22Rv1 (cell line): Measurements from ENCODE around the gene TRAK1.
A peak's percentile ranks its signal among the peaks of the same experiment; 100 is the strongest.

ENCODE experiments used
- ZFX ChIP-seq: fragments of 450-650 bp; IDR thresholded peaks from 2 replicates; pipeline ENCODE4 v1.6.1; 2017; ENCODE audit warnings: antibody characterized with exemption, borderline replicate concordance
- TF ChIP-seq, protein P1 (sequence below): fragments of 450-650 bp; IDR thresholded peaks from 2 replicates; pipeline ENCODE4 v1.5.1; 2017; ENCODE audit warnings: mild to moderate bottlenecking

DNA sequence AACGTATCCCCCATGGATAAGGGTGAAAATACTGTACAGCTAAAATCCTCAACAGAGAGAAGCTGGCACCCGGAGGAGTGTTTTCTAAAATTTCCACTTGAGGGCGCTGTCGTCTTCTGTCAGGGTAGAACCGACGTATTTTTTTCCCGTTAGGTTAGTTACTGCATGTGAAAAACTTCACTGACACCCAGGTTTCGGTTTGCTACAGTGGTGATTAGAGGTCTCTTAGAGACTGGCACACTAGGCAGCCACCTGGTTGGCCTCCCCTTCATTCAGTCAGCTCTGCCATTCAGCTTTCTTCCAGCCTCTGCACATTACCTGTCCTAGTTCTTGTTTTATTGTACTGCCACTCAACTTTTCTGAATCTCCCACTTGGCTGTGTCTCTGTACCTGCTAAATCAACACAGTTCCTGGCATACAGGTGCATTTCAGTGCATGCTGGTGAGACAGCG, 156.4 kb downstream of the TRAK1 start:
- TF ChIP-seq, protein P1, sequence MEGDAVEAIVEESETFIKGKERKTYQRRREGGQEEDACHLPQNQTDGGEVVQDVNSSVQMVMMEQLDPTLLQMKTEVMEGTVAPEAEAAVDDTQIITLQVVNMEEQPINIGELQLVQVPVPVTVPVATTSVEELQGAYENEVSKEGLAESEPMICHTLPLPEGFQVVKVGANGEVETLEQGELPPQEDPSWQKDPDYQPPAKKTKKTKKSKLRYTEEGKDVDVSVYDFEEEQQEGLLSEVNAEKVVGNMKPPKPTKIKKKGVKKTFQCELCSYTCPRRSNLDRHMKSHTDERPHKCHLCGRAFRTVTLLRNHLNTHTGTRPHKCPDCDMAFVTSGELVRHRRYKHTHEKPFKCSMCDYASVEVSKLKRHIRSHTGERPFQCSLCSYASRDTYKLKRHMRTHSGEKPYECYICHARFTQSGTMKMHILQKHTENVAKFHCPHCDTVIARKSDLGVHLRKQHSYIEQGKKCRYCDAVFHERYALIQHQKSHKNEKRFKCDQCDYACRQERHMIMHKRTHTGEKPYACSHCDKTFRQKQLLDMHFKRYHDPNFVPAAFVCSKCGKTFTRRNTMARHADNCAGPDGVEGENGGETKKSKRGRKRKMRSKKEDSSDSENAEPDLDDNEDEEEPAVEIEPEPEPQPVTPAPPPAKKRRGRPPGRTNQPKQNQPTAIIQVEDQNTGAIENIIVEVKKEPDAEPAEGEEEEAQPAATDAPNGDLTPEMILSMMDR: peak; percentile 88
- TF ChIP-seq ZFX: no peak
